Peyer's patch (tissue), 4 donors: Measurements from ENCODE around the gene OAF. TPM values are rescaled to one million over a fixed set of nuclear protein-coding genes. Genes with fewer than 3 reads are reported as not detected.

Source experiments
- DNase-seq, 3 donors: peaks; one replicate each; pipeline ENCODE4 v3.0.0-alpha.2; 2017 to 2019
- H3K27ac ChIP-seq, 4 donors: fragments of 200-600 bp; sonication (generic); one replicate each; pipeline ENCODE4 v1.5.1; 2016 to 2019
- H3K27me3 ChIP-seq, 2 donors: fragments of 200-600 bp; sonication (generic); one replicate each; pipeline ENCODE4 v1.5.1; 2019
- H3K36me3 ChIP-seq, 3 donors: fragments of 200-600 bp; sonication (generic); one replicate each; pipeline ENCODE4 v1.5.1; 2016 to 2019
- H3K4me1 ChIP-seq, 4 donors: fragments of 200-600 bp; sonication (generic); one replicate each; pipeline ENCODE4 v1.5.1; 2016 to 2019
- H3K4me3 ChIP-seq, 4 donors: fragments of 200-600 bp; sonication (generic); 1 replicate in 3 of 4; 2 replicates in 1 of 4; pipeline ENCODE4 v1.5.1; 2016 to 2019; ENCODE audit warnings: mild to moderate bottlenecking in 1 of 4
- H3K9me3 ChIP-seq, 4 donors: fragments of 200-600 bp; sonication (generic); one replicate each; pipeline ENCODE4 v1.5.1; 2016 to 2019; ENCODE audit warnings: mild to moderate bottlenecking in 1 of 4
- CTCF ChIP-seq, 6 experiments: fragments of 450-650 bp in 4 of 6; fragments of 200-600 bp in 2 of 6; sonication (generic) in 1 of 6; IDR thresholded peaks; one replicate each; pipeline ENCODE4 v1.5.1; 2017 to 2019; ENCODE audit warnings: antibody characterized with exemption in 6 of 6, mild to moderate bottlenecking in 3 of 6, moderate library complexity in 1 of 6
- POLR2A ChIP-seq, 2 donors: fragments of 450-650 bp; IDR thresholded peaks; one replicate each; pipeline ENCODE4 v1.5.1; 2017; ENCODE audit warnings: antibody characterized with exemption in 2 of 2, mild to moderate bottlenecking in 2 of 2, moderate library complexity in 2 of 2
- total RNA-seq, 4 donors: library from RNA; depleted of rRNA; stranded (reverse); fragments of >200 nt; gene quantifications; one replicate each; pipeline ENCODE4 v1.1.0, GENCODE V29; 2016

OAF gene
- total RNA-seq, 4 donors from 2014 or later = 66.0 to 344 (median 228) TPM

GRCh38 chr11:120200677-120201076 lies 10.2 kb upstream of the OAF start:
- no peaks in the 10 kb centered on the region for H3K36me3 ChIP-seq
- DNase-seq = peak in 1 of 3 donors; percentile 44
- H3K27me3 ChIP-seq = no peaks in the 10 kb centered on the region
- H3K4me1 ChIP-seq = peaks cover 0 to 45% (median 5%) of the 10 kb centered on the region in 4 donors
- TF ChIP-seq CTCF (IDR thresholded peaks at IDR 0.05) (no peak), POLR2A (IDR thresholded peaks at IDR 0.05) (no peak)
- no peaks in the 10 kb centered on the region for H3K9me3 ChIP-seq
- peak overlapping the region in 2 of 4 donors; percentile 85 to 91 for H3K27ac ChIP-seq
- no peak overlapping the region for H3K4me3 ChIP-seq

- TF ChIP-seq POLR2A (IDR thresholded peaks at IDR 0.05) = no peak
- TF ChIP-seq CTCF (IDR thresholded peaks at IDR 0.05) = no peak
- no peaks in the 10 kb centered on the region for H3K27me3 ChIP-seq
- H3K4me1 ChIP-seq = peaks cover 0 to 35% (median 5%) of the 10 kb centered on the region in 4 donors
- peak overlapping the region in 2 of 4 donors; percentile 85 to 91 for H3K27ac ChIP-seq
- H3K4me3 ChIP-seq = no peak overlapping the region
- no peak for DNase-seq
- H3K9me3 ChIP-seq = no peaks in the 10 kb centered on the region
- no peaks in the 10 kb centered on the region for H3K36me3 ChIP-seq
Observed at GRCh38 chr11:120201653-120202052, 9.2 kb upstream of the OAF start.

- TF ChIP-seq CTCF (IDR thresholded peaks at IDR 0.05) (no peak), POLR2A (IDR thresholded peaks at IDR 0.05) (no peak)
- H3K4me1 ChIP-seq = peaks cover 0 to 28% (median 0%) of the 10 kb centered on the region in 4 donors
- no peaks in the 10 kb centered on the region for H3K9me3 ChIP-seq
- no peak for DNase-seq
- H3K36me3 ChIP-seq = no peaks in the 10 kb centered on the region
- H3K27ac ChIP-seq = no peak overlapping the region
- no peaks in the 10 kb centered on the region for H3K27me3 ChIP-seq
- H3K4me3 ChIP-seq = no peak overlapping the region
Observed at GRCh38 chr11:120203626-120204025, 7.2 kb upstream of the OAF start.

- TF ChIP-seq POLR2A (IDR thresholded peaks at IDR 0.05) (no peak), CTCF (IDR thresholded peaks at IDR 0.05) (no peak)
- DNase-seq = no peak
- H3K27me3 ChIP-seq = no peaks in the 10 kb centered on the region
- no peaks in the 10 kb centered on the region for H3K36me3 ChIP-seq
- H3K4me1 ChIP-seq = peaks cover 0 to 35% (median 8%) of the 10 kb centered on the region in 4 donors
- no peaks in the 10 kb centered on the region for H3K9me3 ChIP-seq
- no peak overlapping the region for H3K4me3 ChIP-seq
- H3K27ac ChIP-seq = no peak overlapping the region
Observed at GRCh38 chr11:120205596-120206161, 5.2 kb upstream of the OAF start.

GRCh38 chr11:120207512-120207911 lies 3.3 kb upstream of the OAF start:
- H3K27me3 ChIP-seq = no peaks in the 10 kb centered on the region

More at GRCh38 chr11:120207512-120207911, 3.3 kb upstream of the OAF start:
- TF ChIP-seq CTCF (IDR thresholded peaks at IDR 0.05) (no peak), POLR2A (IDR thresholded peaks at IDR 0.05) (no peak)
- Histone ChIP-seq H3K27ac (peak overlapping the region in 1 of 4 donors; percentile 96), H3K4me1 (peaks cover 0 to 28% (median 8%) of the 10 kb centered on the region in 4 donors), H3K9me3 (no peaks in the 10 kb centered on the region), H3K36me3 (no peaks in the 10 kb centered on the region), H3K4me3 (no peak overlapping the region)
- no peak for DNase-seq
